B cell (primary cell): Measurements from ENCODE around the gene RAD9B.

Experiments
- EZH2 ChIP-seq: IDR thresholded peaks from 2 replicates; pipeline ENCODE4 v1.6.1; 2012; ENCODE audit warnings: borderline replicate concordance, low read depth, mild to moderate bottlenecking, moderate library complexity, low read length; ENCODE audit not compliant: insufficient read depth, poor library complexity, severe bottlenecking
- TF ChIP-seq, protein P1 (sequence below): fragments of 200-600 bp; IDR thresholded peaks from one replicate; pipeline ENCODE4 v1.8.0; 2022; ENCODE audit warnings: antibody characterized with exemption, mild to moderate bottlenecking

DNA sequence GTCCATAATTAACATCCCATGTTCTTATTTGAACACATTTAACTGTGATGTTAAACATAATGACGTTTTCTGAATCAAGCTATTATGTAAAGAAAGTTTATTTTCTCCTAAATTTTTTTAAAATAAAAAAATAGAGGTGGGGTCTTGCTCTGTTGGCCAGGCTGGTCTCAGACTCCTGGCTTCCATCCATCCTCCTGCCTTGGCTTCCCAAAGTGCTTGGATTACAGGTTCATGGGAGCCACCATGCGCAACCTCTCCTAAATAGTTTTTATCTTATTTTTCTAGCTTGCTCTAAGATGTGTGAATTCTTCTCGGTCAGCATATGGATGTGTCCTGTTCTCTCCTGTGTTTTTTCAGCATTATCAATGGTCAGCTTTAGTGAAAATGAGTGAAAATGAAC lies 3.2 kb downstream of the RAD9B start:
- TF ChIP-seq, protein P1, sequence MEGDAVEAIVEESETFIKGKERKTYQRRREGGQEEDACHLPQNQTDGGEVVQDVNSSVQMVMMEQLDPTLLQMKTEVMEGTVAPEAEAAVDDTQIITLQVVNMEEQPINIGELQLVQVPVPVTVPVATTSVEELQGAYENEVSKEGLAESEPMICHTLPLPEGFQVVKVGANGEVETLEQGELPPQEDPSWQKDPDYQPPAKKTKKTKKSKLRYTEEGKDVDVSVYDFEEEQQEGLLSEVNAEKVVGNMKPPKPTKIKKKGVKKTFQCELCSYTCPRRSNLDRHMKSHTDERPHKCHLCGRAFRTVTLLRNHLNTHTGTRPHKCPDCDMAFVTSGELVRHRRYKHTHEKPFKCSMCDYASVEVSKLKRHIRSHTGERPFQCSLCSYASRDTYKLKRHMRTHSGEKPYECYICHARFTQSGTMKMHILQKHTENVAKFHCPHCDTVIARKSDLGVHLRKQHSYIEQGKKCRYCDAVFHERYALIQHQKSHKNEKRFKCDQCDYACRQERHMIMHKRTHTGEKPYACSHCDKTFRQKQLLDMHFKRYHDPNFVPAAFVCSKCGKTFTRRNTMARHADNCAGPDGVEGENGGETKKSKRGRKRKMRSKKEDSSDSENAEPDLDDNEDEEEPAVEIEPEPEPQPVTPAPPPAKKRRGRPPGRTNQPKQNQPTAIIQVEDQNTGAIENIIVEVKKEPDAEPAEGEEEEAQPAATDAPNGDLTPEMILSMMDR = no peak
- no peak for TF ChIP-seq EZH2
